Stimulated activated CD4-positive, alpha-beta T cell treated with anti-CD3 and anti-CD28 coated beads, TNF-alpha, amount 100 ng/mL, for 48 hours (primary cell): ENCODE results near the gene SMNDC1.

Experiments used
- DNase-seq, 3 donors: peaks; one replicate each; pipeline ENCODE4 v3.0.0-alpha.2; 2020; ENCODE audit warnings: low read depth in 3 of 3

SMNDC1 gene

GRCh38 chr10:110327262-110327914 lies 22.7 kb upstream of the SMNDC1 start:
- no peak for DNase-seq

DNA sequence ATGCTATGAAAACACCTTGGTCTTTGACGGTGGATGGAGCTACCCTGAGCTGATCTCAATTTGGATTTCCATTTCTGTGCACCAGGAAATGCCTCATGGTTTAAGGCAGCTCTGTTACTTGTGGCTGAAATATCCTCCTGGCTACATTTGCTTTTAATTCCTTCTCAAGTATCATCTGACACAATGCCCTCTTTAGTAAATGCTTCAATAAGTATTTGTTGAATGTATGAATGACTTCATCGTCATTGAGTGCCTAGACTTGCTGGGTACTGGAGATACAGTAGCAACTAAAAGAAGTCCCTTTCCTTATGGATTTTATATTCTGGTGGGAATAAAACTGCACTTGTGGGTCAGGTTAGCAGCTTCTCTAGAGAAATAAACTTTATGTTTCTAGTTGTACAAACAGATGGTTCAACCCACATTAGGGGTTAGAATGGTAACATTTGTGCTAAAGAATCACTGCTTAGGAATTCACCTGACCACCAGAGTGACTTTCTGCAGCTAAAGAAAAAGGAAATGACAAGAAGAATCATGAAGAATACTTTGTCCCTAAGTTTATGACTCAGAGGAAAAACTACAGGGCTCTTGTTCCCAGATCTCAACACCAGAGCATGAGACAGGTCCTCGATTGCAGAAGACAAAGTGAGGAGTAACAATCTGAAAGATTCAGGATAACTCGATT lies 21.8 kb upstream of the SMNDC1 start:
- no peak for DNase-seq

- no peak for DNase-seq
These were observed 20.1 kb upstream of the SMNDC1 start for GRCh38 chr10:110324805-110325280.

DNA sequence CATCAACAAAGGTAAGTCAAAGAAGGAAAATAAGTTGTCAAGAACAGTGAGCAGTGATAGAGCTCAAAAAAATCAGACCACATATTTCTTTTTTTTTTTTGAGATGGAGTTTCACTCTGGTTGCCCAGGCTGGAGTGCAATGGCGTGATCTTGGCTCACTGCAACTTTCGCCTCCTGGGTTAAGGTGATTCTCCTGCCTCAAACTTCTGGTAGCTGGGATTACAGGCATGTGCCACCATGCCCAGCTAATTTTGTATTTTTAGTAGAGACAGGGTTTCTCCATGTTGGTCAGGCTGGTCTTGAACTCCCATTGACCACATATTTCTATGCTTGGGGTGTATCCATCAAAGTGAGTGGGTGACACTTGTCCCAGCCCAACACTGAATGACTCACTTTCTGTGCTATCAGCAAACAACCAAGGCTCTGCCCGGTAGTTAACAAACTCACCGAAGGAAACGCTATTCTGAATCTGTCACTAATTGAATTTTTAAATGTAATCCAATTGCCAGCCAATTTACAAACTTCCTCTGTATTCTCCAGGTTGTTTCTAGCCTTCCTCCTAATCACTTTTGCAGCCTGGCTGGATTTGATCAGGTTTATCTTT lies 19.6 kb upstream of the SMNDC1 start:
- no peak for DNase-seq

- no peak for DNase-seq
These were observed 18.8 kb upstream of the SMNDC1 start for GRCh38 chr10:110323503-110323902.

- DNase-seq, result no peak
These were observed 17.3 kb upstream of the SMNDC1 start for GRCh38 chr10:110321869-110322620.

DNA sequence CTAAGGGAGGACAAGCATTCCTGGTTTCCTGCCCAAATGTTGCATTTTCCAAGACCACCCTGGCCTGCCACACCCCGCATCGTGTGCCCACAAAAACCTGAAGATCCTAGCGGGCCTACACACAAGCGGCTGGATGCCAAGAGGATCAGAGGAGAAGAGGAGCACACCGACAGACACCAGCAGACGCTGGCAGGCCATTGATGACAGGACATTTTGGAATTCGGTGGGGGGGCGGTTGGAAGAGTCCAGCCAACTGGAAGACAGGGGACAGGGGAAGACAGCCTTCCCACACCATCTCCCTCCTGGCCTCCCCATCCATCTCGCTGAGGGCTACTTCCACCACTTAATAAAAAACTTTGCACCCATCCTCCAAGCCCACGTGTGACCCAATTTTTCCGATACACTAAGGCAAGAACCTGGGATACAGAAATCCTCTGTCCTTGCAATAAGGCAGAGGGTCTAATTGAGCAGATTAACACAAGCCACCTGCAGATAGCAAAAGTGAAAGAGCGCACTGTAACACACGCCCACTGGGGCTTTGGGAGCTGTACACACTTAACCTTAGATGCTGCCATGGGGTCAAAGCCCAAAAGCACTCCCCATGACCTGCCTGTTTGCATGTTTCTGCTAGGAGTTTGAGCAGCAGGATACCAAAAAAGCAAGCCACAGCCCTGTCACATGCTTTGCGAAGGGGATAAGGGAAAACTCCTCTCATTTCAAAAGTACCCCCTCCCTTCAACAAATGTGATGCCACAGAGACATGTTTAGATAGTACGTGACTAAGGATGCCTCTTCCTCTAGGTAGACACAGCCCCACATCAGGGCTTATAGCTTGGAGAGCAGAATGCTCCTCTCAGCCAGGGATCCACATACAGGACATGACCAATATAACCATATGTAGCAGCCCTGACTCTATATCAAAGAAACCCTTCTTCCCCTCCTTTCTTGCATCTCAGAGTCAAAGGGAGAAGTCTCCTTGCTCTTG lies 13.4 kb upstream of the SMNDC1 start:
- DNase-seq, result no peak

DNA sequence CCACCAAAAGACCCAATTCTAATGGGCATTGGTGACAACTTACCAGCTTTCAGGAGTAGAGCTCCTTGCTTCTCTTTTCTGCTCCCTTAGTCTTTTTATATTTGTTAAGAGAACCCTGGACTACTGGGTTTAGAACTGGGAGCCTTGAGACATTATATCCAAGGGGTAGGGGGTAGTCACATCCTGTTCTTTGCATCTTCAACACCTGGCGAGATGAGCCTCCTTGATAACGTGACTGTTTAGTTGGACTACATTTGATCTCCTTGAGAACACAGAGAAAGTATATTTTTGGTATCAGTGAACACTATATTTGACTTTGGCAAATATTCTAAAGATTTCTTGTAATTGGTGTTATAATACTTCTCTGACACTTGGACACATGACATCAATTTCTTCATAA lies 9.0 kb upstream of the SMNDC1 start:
- no peak for DNase-seq

DNA sequence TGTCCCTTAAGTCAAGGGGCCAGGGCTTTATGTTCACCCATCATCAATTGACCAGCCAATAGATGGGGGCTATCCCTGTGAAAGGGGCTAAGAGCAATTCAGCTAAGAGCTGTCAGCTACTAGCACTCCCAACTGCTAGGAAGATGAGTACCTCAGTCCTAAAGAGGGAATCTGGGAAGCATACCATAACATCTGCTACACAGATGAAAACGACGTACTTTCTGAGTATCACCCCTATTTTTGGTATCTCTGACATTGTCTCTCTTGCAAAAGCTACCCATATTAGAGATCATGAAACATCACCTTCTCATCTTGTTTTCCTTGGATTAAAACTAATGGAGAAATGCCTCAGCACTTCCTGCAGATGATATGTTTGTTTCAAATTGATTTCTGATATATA lies 7.5 kb upstream of the SMNDC1 start:
- DNase-seq, result no peak

GRCh38 chr10:110311357-110311949 lies 6.7 kb upstream of the SMNDC1 start:
- peak in 1 of 3 donors; percentile 42 for DNase-seq

GRCh38 chr10:110310741-110311140 lies 6.0 kb upstream of the SMNDC1 start:
- no peak for DNase-seq

DNA sequence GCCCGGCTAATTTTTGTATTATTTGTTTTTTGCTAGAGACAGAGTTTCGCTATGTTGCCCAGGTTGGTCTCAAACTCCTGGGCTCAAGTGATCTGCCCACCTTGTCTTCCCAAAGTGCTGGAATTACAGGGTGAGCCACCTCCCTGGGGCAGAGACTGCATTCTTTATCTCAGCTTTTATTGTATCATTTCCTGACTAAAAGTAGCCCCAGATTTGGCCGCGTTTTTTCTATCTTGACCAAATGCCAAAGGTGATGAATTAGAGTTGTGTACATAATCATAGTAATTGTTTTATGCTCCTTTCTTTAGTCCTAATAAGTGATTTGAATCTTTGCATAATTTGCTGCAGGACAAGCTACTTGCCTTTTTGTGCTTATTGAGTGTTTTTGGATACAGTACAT lies 3.1 kb upstream of the SMNDC1 start:
- DNase-seq, result no peak

DNA sequence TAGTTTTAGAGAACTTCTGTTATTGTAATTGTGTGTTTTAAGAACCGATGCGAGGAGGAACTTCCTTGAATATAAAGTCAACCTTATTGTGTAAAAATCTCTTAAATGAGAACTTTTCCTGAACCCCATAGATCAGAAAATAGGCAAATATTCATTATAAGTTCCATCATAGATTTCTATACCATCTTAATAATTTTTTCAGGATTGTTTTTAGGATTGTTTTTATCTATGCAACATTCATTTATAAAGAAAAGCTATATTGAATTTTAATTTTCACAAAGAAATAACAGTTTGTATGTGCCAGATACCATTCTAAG lies 1.7 kb upstream of the SMNDC1 start:
- no peak for DNase-seq

GRCh38 chr10:110305767-110306451 lies 1.2 kb upstream of the SMNDC1 start:
- peak in 2 of 3 donors; percentile 30 to 33 for DNase-seq

DNA sequence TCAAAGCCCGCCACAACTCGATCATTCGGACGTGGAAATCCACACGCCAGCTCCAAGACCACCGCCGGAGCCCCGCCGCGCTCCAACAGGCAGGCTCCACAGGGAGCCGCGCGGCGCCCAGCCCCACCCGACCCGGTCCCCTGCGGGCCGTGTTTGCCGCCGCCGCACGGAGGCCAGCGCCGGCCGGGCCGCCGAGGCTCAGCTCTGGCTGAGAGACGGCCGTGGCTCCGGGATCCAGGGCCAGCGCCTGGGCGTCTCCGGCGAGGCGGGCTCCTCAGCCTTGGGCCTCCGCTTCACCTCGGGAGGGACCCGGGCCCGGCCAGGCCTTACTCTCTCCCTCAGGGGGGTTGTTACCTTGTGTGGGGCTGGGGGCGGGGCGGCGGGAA lies 333 bp downstream of the SMNDC1 start:
- DNase-seq, result no peak

GRCh38 chr10:110303681-110304080 lies 1.0 kb downstream of the SMNDC1 start:
- no peak for DNase-seq

- no peak for DNase-seq
These were observed 4.2 kb downstream of the SMNDC1 start for GRCh38 chr10:110300486-110300986.

DNA sequence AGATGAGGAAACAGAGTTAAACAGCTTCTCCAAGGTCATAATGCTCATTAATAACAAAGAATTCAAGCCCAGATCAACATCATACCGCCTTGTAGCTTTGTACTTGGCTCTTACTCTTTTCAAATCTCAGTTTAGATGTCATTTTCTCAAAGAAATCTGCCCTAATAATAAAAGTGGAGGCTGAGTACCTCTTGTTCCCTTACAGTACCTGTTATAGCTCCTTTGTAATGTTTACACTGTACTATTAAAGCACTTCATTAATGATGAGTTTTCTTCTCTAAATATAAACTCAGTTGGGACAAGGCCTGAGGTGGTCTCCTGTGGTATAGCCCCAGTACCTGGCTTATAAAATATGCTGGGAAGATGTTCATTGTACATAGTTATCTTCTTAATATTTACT lies 7.8 kb downstream of the SMNDC1 start:
- no peak for DNase-seq

- DNase-seq, result no peak
These were observed 17.9 kb downstream of the SMNDC1 start for GRCh38 chr10:110286841-110287240.

- DNase-seq, result no peak
These were observed 19.2 kb downstream of the SMNDC1 start for GRCh38 chr10:110285501-110285900.
